HG02678 (cell line): ENCODE data around the gene MRAP2.
"Not testable (repeated sequence)": the region's sequence is repeated elsewhere in the genome, so short reads cannot be mapped to it uniquely, and the experiment has no call there.

Source experiments
- ATAC-seq: cut with Tn5 transposase; IDR thresholded peaks from one replicate; pipeline ENCODE4 v1.9.1; 2021; ENCODE audit warnings: mild to moderate bottlenecking, moderate library complexity; ENCODE audit not compliant: unreplicated experiment

MRAP2 gene

GRCh38 chr6:84027340-84028181, 6.0 kb upstream of the MRAP2 start:
- no peak for ATAC-seq

- ATAC-seq: no peak
Measured at GRCh38 chr6:84028350-84028749, 5.2 kb upstream of the MRAP2 start.

GRCh38 chr6:84032000-84032399, 1.6 kb upstream of the MRAP2 start:
- ATAC-seq: not testable (repeated sequence)

- no peak for ATAC-seq
Measured at GRCh38 chr6:84035484-84035883, 1.9 kb downstream of the MRAP2 start.

GRCh38 chr6:84037425-84038089, 4.0 kb downstream of the MRAP2 start:
- ATAC-seq: no peak

- ATAC-seq: no peak
Measured at GRCh38 chr6:84042603-84043002, 9.0 kb downstream of the MRAP2 start.

GRCh38 chr6:84043555-84043954, 10.0 kb downstream of the MRAP2 start:
- ATAC-seq: no peak

GRCh38 chr6:84046755-84047154, 13.2 kb downstream of the MRAP2 start:
- ATAC-seq: no peak

- ATAC-seq: no peak
Measured at GRCh38 chr6:84048588-84048987, 15.0 kb downstream of the MRAP2 start.

GRCh38 chr6:84050408-84050807, 16.8 kb downstream of the MRAP2 start:
- no peak for ATAC-seq

- ATAC-seq: no peak
Measured at GRCh38 chr6:84052204-84052882, 18.8 kb downstream of the MRAP2 start.

- ATAC-seq: no peak
Measured at GRCh38 chr6:84052883-84053241, 19.3 kb downstream of the MRAP2 start.

- no peak for ATAC-seq
Measured at GRCh38 chr6:84055647-84056046, 22.1 kb downstream of the MRAP2 start.

- no peak for ATAC-seq
Measured at GRCh38 chr6:84057908-84058307, 24.3 kb downstream of the MRAP2 start.

- ATAC-seq: no peak
Measured at GRCh38 chr6:84059082-84059481, 25.5 kb downstream of the MRAP2 start.

- ATAC-seq: no peak
Measured at GRCh38 chr6:84061174-84061573, 27.6 kb downstream of the MRAP2 start.

GRCh38 chr6:84061613-84062398, 28.2 kb downstream of the MRAP2 start:
- ATAC-seq: no peak

- no peak for ATAC-seq
Measured at GRCh38 chr6:84062519-84063154, 29.1 kb downstream of the MRAP2 start.

- no peak for ATAC-seq
Measured at GRCh38 chr6:84065693-84066290, 32.2 kb downstream of the MRAP2 start.

GRCh38 chr6:84066536-84066935, 33.0 kb downstream of the MRAP2 start:
- ATAC-seq: no peak
